HG03439 (cell line): ENCODE measurements around the gene HPX.

ENCODE experiments used
- ATAC-seq: cut with Tn5 transposase; IDR thresholded peaks from one replicate; pipeline ENCODE4 v1.9.1; 2021; ENCODE audit warnings: mild to moderate bottlenecking, moderate library complexity; ENCODE audit not compliant: unreplicated experiment

Gene HPX

GRCh38 chr11:6418557-6419008, 22.2 kb downstream of the HPX start:
- no peak for ATAC-seq

DNA sequence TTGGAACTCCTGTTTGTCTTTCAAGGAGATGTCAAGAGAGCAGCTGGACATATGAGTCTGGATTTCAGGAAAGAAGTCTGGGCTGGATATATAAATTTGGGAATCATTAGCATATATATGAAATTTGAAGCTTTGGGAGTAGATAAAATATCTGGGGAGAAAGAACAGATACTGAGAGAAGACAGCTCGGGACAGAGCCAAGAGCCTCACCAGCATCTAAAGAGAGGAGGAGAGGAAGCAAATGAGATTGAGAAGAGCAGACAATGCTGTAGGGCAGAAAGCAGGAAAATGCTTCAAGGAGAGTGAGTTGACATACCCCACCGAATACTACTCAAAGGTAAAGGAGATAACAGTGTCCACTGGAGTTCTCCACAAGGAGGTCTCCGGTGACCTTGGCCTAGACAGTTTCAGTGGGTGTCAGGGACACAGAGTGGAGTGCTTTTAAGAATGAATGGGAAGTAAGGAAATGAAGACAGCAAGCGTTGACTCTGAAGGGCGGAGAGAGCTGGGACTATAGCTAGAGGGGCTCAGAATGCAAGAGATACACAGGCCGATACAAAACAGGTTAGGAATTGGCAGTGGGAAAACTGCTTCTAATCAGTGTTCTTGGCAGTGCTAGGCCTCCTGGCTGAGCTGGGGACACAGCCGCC, 22.8 kb downstream of the HPX start:
- ATAC-seq, result no peak

GRCh38 chr11:6415797-6416196, 25.0 kb downstream of the HPX start:
- ATAC-seq, result no peak

- ATAC-seq, result no peak
These were observed 25.9 kb downstream of the HPX start for GRCh38 chr11:6414874-6415328.

- ATAC-seq, result no peak
These were observed 27.0 kb downstream of the HPX start for GRCh38 chr11:6413791-6414201.

DNA sequence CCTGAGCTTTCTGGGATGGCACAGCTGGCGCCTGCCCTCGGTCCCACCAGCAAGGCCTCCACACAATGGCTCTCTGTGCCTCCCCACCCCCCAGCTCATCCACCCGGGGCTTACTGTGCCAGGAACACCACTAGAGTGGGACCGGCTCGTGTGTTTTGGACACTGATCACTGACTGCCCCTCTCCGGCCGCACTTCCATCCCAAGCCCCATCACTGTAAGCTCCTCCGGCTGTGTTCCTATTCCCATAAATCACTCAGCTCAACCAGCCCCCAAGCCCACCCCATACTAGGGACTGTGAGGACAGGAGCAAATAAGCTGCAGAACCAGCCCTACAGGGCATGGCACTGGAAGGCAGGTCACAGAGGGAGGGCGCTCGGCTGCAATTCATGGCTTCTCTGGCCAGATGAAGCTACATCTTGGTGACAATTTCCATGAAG, 29.2 kb downstream of the HPX start:
- ATAC-seq, result no peak

GRCh38 chr11:6410695-6411430, 29.9 kb downstream of the HPX start:
- ATAC-seq, result no peak

- ATAC-seq, result no peak
These were observed 34.4 kb downstream of the HPX start for GRCh38 chr11:6406370-6406769.

DNA sequence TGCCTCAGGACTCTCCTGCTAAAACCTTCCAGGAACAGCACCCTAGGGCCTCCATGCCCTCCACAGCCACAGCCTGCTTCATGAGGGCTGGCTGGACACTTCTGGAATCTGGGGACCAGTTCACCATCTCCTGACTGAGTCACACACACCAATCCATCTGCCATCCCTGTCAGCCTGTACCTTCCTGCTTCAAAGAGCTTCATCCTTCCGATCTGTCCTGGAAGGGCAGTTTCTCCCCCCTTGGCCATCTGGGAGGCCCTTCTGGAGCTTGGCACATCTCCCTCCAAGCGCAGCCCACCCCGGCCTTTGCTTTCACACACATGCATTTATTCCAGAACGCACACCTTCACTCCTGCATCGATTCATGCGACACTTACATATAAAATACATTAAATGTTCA, 34.9 kb downstream of the HPX start:
- no peak for ATAC-seq

GRCh38 chr11:6405052-6405667, 35.6 kb downstream of the HPX start:
- ATAC-seq, result no peak

- ATAC-seq, result no peak
These were observed 36.3 kb downstream of the HPX start for GRCh38 chr11:6404342-6405051.

- no peak for ATAC-seq
These were observed 37.2 kb downstream of the HPX start for GRCh38 chr11:6403539-6403938.

DNA sequence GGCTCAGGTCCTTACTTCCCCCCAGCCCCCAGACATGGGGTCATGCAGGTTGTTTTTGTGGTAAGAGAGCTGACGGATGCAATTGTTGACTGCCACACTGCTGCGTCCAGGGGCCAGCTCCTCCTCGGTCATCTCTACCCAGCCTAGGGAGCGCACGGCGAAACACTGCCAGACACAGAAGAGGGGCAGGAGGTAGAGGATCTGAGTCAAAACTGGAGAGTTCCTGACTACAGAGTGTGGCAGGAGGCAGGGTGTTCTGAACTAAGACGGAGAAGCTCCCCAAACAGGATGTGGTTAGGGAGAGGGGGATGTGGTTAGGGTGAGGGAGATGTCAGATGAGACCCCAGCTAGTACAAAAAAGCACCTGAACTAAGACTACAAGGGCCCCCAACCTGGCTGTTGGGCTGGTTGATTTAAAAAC, 38.2 kb downstream of the HPX start:
- peak; percentile 82 for ATAC-seq

- no peak for ATAC-seq
These were observed 38.7 kb downstream of the HPX start for GRCh38 chr11:6402061-6402470.

DNA sequence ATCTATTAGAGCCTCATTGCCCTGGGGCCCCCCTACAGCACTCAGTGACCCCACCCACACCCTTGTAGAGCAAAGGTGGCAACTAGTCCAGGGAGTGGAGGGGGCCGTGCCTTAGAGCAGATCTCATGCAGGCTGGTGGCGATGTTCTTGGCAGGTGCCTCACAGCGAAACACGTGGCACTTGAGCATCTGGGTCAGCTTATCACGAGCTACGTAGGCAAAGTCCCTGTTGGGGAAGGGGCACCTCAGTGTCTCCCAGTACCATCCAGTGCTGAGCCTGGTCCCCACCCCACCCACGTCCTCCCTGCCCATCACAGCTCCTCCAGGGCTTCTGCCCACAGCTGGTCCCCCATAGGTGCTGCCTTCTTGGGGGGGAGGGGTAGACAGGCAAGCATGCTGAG, 39.3 kb downstream of the HPX start:
- no peak for ATAC-seq

DNA sequence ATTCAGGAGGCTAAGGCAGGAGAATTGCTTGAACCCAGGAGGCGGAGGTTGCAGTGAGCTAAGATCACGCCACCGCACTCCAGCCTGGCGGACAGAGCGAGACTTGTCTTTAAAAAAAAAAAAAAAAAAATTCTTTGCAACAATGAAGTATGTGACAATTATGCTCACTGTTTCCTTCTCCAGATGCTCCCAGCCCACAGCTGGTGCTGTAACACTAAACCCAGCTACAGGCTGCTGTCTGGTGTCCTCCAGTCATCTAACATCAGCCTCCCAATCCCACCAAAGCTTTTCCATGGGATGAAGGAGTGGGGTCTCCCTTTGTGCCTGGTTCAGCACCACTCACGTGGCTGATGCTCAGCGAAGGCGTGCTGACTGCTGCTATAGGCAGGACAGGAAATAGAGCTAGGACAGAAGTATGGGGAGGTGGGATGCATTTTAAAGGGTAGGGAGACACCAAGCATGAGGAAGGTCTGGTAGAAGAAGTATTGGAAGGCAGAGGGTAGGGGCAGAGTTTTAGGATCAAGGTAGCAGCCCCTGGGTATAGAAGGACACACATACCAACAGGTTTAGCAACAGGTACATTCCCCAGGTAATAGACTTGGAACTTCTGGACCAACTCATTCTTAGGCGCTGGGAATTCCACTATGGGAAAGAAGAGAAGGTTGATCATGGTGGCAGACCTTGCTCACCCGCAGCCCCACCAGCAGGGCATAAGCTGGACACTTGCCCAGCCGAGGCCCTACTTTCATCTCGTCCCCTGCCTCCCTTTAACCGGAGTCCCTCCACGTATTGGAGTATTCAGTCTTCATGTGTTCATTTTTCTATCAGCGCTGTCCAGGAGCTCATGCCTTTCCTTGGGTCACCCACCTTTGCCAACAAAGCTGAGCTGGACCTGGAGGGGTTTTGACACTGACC, 40.1 kb downstream of the HPX start:
- ATAC-seq, result no peak

- ATAC-seq, result no peak
These were observed 43.2 kb downstream of the HPX start for GRCh38 chr11:6397636-6398035.

- no peak for ATAC-seq
These were observed 43.6 kb downstream of the HPX start for GRCh38 chr11:6397156-6397555.

DNA sequence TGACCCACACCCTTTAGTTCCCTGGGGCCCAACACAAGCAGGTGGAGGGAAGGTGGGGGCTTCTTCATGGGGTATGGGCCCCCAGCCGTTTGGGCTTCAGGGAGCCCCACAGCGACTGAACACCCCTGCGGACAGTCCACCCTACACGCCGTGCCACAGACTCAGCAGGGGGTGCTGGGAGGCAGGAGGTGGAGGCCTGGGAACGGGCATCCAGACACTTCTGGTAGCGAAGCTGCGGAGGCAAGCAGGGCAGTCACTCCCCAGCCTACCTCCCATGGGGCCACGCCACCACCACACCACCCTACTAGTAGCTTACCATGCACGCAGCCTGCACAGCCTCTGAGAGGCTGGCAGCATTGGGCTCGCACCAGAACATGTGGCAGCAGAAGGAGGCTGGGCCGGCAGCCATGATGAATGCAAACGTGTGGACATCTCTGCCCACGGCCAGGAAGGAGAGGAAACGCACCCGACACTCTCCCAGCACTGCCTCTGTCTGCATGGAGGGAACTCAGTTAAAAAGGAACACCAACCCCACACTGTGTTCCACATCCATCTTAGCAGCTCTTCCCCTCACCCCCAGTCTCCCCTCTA, 45.2 kb downstream of the HPX start:
- no peak for ATAC-seq
